Measurements from ENCODE around the gene CENPP. TPM values are rescaled to one million over a fixed set of nuclear protein-coding genes. Genes with fewer than 3 reads are reported as not detected.
A peak's percentile ranks its signal among the peaks of the same experiment; 100 is the strongest.

The CENPP gene
- total RNA-seq, 5 donors from 2014 or later (not counting 1 experiment from before 2014, with no cell fraction given) = 1.9 to 5.0 (median 4.3) TPM

GRCh38 chr9:92668746-92669526 is 343.2 kb downstream of the CENPP start:
- Mint-ChIP-seq H3K4me3 (peak overlapping the region; percentile 92 to 96 (median 95)), H3K9me3 (no peaks in the 10 kb centered on the region), H3K36me3 (peaks cover 8% of the 10 kb centered on the region), H3K27me3 (no peaks in the 10 kb centered on the region), H3K27ac (peak overlapping the region; percentile 44 to 89), H3K4me1 (peaks cover 54 to 55% (median 54%) of the 10 kb centered on the region in 3 donors)
- peak overlapping the region; percentile 92 to 99 for H3K4me3 ChIP-seq (ENCODE audit: control insufficient read depth in 1 of 2, extremely low read depth in 1 of 2, low read length in 1 of 2)
- no peaks in the 10 kb centered on the region for H3K9me3 ChIP-seq
- ChIA-PET POLR2A (no interaction called here), CTCF (interaction anchor here in 1 of 2 donors (0.6 to 1.1 kb wide), 2 partner anchors 17 to 122 kb away, joined by 3 to 5 read pairs; no protein-coding TSS in a partner anchor)
- H3K27me3 ChIP-seq (replicated peaks in 1 of 2; ENCODE audit: control insufficient read depth in 2 of 2, extremely low read depth in 1 of 2, insufficient read depth in 2 of 2, low read length in 1 of 2) = no peaks in the 10 kb centered on the region
- 22% methylated on average over 12 of the region's 14 CpGs for WGBS (ENCODE audit: insufficient coverage)
- peaks cover 16 to 55% of the 10 kb centered on the region in 2 experiments for H3K4me1 ChIP-seq (ENCODE audit: control insufficient read depth in 1 of 2, extremely low read depth in 1 of 2, insufficient read depth in 2 of 2, low read length in 2 of 2)
- ATAC-seq (replicated peaks in 1 of 4) (no peak), DNase-seq (peak in 5 of 35 experiments; percentile 10 to 38 (median 21))
- H3K27ac ChIP-seq (ENCODE audit: low read length) = peak overlapping the region; percentile 76
- peaks cover 0 to 8% of the 10 kb centered on the region in 2 donors for H3K36me3 ChIP-seq (ENCODE audit: control insufficient read depth in 2 of 2, extremely low read depth in 1 of 2, insufficient read depth in 1 of 2, low read length in 1 of 2)

GRCh38 chr9:92669527-92669889 is 343.8 kb downstream of the CENPP start:
- peak overlapping the region in 1 of 2 donors; percentile 89 for H3K27ac Mint-ChIP-seq
- peaks cover 13 to 49% of the 10 kb centered on the region in 2 experiments for H3K4me1 ChIP-seq (ENCODE audit: control insufficient read depth in 1 of 2, extremely low read depth in 1 of 2, insufficient read depth in 2 of 2, low read length in 2 of 2)
- peak in 13 of 35 experiments; percentile 3 to 22 (median 13) for DNase-seq
- peak overlapping the region; percentile 92 to 96 (median 95) for H3K4me3 Mint-ChIP-seq
- peak overlapping the region; percentile 92 to 99 for H3K4me3 ChIP-seq (ENCODE audit: control insufficient read depth in 1 of 2, extremely low read depth in 1 of 2, low read length in 1 of 2)
- no peaks in the 10 kb centered on the region for H3K27me3 Mint-ChIP-seq
- no peaks in the 10 kb centered on the region for H3K9me3 Mint-ChIP-seq
- peak in 3 of 4 experiments; percentile 0 to 7 (median 1) for ATAC-seq (replicated peaks in 1 of 4)
- H3K36me3 ChIP-seq (ENCODE audit: control insufficient read depth in 2 of 2, extremely low read depth in 1 of 2, insufficient read depth in 1 of 2, low read length in 1 of 2) = peaks cover 0 to 7% of the 10 kb centered on the region in 2 donors
- ChIA-PET CTCF (interaction anchor here in 1 of 2 donors (1.0 to 1.3 kb wide), 3 partner anchors 345 to 555 kb away, joined by 4 to 6 read pairs (median 4); partner anchors contain the start of gene NOL8), POLR2A (interaction anchor here in 1 of 2 donors (1.2 kb wide), 1 partner anchor 96 kb away, joined by 3 read pairs; no protein-coding TSS in a partner anchor)
- peaks cover 8% of the 10 kb centered on the region for H3K36me3 Mint-ChIP-seq
- H3K27ac ChIP-seq (ENCODE audit: low read length) = peak overlapping the region; percentile 76
- no peaks in the 10 kb centered on the region for H3K9me3 ChIP-seq
- 0% methylated on average over 17 of the region's 29 CpGs for WGBS (ENCODE audit: insufficient coverage)
- H3K4me1 Mint-ChIP-seq = peaks cover 49 to 50% (median 49%) of the 10 kb centered on the region in 3 donors
- no peaks in the 10 kb centered on the region for H3K27me3 ChIP-seq (replicated peaks in 1 of 2; ENCODE audit: control insufficient read depth in 2 of 2, extremely low read depth in 1 of 2, insufficient read depth in 2 of 2, low read length in 1 of 2)

Other genes starting within 250 kb of the CENPP start
- 10 to 100 TPM; 40.5 to 51.1 (median 46.1) TPM for gene SPTLC1, start 210.5 kb upstream of the CENPP start, total RNA-seq
- 100 to 1,000 TPM in 3 of 5 donors, 10 to 100 TPM in 2; 70.5 to 124 (median 113) TPM for gene IARS1, start 32.3 kb upstream of the CENPP start, total RNA-seq
- gene NOL8, start 603 bp upstream of the CENPP start, total RNA-seq = 10 to 100 TPM; 51.4 to 83.2 (median 73.9) TPM
- gene OGN, start 78.6 kb downstream of the CENPP start, total RNA-seq = under 1 TPM; 0.10 to 0.41 (median 0.23) TPM
- gene OMD, start 98.5 kb downstream of the CENPP start, total RNA-seq = not detected
- gene ASPN, start 156.6 kb downstream of the CENPP start, total RNA-seq = not detected
- gene ECM2, start 210.0 kb downstream of the CENPP start, total RNA-seq = not detected